Measurements from ENCODE around the gene BBS9. TPM values are rescaled to one million over a fixed set of nuclear protein-coding genes. Genes with fewer than 3 reads are reported as not detected.

BBS9 gene
- total RNA-seq, 2 donors from 2014 or later, result 14.2 to 23.6 TPM

DNA sequence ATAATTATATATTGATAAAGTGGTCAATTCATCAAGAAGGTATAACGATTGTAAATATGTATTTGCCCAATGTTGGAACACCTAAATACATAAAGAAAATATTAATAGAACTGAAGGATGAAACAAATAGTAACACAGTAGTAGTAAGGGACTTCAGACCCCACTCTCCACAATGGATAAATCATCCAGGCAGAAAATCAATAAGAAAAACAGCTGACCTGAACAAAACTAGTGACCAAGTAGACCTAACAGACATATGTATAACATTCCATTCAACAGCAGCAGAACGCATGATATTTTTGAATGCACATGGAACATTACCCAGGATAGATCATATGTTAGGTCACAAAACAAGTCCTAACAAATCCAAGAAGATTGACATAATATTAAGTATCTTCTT lies 489.9 kb downstream of the BBS9 start:
- ATAC-seq (no peak), DNase-seq (no peak)
- Histone ChIP-seq H3K4me3 (no peak overlapping the region), H3K27ac (no peak overlapping the region), H3K36me3 (replicated peaks in 1 of 2; ENCODE audit: insufficient read depth in 1 of 2, low read depth in 2 of 2) (no peaks in the 10 kb centered on the region), H3K9me3 (no peaks in the 10 kb centered on the region), H3K27me3 (no peaks in the 10 kb centered on the region), H3K4me1 (no peaks in the 10 kb centered on the region)
- TF ChIP-seq, protein P1, sequence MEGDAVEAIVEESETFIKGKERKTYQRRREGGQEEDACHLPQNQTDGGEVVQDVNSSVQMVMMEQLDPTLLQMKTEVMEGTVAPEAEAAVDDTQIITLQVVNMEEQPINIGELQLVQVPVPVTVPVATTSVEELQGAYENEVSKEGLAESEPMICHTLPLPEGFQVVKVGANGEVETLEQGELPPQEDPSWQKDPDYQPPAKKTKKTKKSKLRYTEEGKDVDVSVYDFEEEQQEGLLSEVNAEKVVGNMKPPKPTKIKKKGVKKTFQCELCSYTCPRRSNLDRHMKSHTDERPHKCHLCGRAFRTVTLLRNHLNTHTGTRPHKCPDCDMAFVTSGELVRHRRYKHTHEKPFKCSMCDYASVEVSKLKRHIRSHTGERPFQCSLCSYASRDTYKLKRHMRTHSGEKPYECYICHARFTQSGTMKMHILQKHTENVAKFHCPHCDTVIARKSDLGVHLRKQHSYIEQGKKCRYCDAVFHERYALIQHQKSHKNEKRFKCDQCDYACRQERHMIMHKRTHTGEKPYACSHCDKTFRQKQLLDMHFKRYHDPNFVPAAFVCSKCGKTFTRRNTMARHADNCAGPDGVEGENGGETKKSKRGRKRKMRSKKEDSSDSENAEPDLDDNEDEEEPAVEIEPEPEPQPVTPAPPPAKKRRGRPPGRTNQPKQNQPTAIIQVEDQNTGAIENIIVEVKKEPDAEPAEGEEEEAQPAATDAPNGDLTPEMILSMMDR (IDR thresholded peaks at IDR 0.05), result no peak
- TF ChIP-seq POLR2A (IDR thresholded peaks at IDR 0.05), result no peak
- intact Hi-C loops (cut with DNase I), result no loop called here
- 38 to 46% methylated on average over 2 of the region's 2 CpGs for WGBS, 2 donors

DNA sequence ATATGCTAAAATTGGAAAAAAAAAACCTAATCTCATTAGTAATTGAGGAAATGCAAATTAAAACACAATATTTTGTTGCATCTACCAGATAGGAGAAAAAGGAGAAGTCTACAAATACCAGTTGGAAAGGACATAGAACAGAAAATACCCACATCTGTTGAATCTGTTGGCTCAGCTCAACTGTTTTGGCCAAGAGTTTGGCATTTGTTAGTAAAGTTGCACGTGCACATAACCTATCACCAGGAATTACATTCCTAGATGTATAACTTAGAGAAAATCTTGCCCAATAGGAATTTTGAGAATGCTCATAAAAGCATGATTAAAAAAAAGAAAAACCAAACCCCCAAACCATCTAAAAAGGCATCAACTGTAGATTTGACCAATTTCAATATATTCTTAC lies 493.9 kb downstream of the BBS9 start:
- no peak overlapping the region for H3K4me3 ChIP-seq
- intact Hi-C loops (cut with DNase I), result no loop called here
- TF ChIP-seq POLR2A (IDR thresholded peaks at IDR 0.05), result no peak
- TF ChIP-seq, protein P1 (IDR thresholded peaks at IDR 0.05), result no peak
- no peak overlapping the region for H3K27ac ChIP-seq
- no peak for DNase-seq
- no peaks in the 10 kb centered on the region for H3K4me1 ChIP-seq
- WGBS, 2 donors, result 68 to 71% methylated on average over 1 of the region's 1 CpG
- no peak for ATAC-seq
- no peaks in the 10 kb centered on the region for H3K9me3 ChIP-seq
- H3K36me3 ChIP-seq (replicated peaks in 1 of 2; ENCODE audit: insufficient read depth in 1 of 2, low read depth in 2 of 2), result no peaks in the 10 kb centered on the region
- H3K27me3 ChIP-seq, result no peaks in the 10 kb centered on the region

DNA sequence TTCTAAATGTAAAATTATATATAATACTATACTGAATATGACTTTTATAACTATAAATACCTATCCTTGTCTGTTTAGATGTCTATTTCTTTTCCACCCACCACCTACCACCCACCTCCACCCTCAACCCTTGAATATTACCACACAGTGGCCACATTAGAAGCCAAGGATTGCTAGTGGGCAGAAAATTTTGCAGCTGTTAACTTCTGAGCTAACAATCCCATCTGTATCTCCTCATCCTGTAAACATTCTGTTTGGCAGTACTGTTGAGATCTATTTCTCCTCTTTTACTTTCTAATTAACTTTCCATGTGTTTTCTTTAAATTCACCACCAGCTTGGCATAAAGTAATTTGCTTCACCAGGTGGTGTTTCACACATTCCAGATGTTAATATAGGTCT lies 494.9 kb downstream of the BBS9 start:
- ATAC-seq (no peak), DNase-seq (no peak)
- Histone ChIP-seq H3K4me1 (no peaks in the 10 kb centered on the region), H3K9me3 (no peaks in the 10 kb centered on the region), H3K27ac (no peak overlapping the region), H3K36me3 (replicated peaks in 1 of 2; ENCODE audit: insufficient read depth in 1 of 2, low read depth in 2 of 2) (no peaks in the 10 kb centered on the region), H3K4me3 (no peak overlapping the region), H3K27me3 (no peaks in the 10 kb centered on the region)
- intact Hi-C loops (cut with DNase I), result no loop called here
- no peak for TF ChIP-seq POLR2A (IDR thresholded peaks at IDR 0.05)
- TF ChIP-seq, protein P1 (IDR thresholded peaks at IDR 0.05), result no peak

DNA sequence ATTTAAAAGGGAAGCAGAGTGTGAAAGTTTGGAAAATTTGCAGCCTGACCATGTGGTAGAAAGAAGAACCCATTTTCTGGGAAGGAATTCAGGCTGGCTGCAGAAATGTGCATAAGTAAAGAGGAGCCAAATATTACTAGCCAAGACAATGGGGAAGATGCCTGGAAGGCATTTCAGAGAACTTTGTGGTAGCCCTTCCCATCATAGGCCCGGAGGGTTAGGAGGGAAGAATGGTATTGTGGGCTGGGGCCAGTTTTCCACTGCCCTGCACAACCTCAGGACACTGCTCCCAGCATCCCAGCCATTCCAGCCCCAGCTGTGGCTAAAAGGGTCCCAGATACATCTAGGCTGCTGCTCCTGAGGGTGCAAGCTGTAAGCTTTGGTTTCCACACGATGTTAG lies 497.5 kb downstream of the BBS9 start:
- 83 to 90% methylated on average over 2 of the region's 2 CpGs for WGBS, 2 donors
- H3K36me3 ChIP-seq (replicated peaks in 1 of 2; ENCODE audit: insufficient read depth in 1 of 2, low read depth in 2 of 2), result no peaks in the 10 kb centered on the region
- intact Hi-C loops (cut with DNase I), result no loop called here
- H3K4me3 ChIP-seq, result no peak overlapping the region
- H3K9me3 ChIP-seq, result no peaks in the 10 kb centered on the region
- H3K4me1 ChIP-seq, result no peaks in the 10 kb centered on the region
- ATAC-seq (no peak), DNase-seq (no peak)
- H3K27me3 ChIP-seq, result no peaks in the 10 kb centered on the region
- TF ChIP-seq, protein P1 (IDR thresholded peaks at IDR 0.05), result no peak
- no peak for TF ChIP-seq POLR2A (IDR thresholded peaks at IDR 0.05)
- H3K27ac ChIP-seq, result no peak overlapping the region

DNA sequence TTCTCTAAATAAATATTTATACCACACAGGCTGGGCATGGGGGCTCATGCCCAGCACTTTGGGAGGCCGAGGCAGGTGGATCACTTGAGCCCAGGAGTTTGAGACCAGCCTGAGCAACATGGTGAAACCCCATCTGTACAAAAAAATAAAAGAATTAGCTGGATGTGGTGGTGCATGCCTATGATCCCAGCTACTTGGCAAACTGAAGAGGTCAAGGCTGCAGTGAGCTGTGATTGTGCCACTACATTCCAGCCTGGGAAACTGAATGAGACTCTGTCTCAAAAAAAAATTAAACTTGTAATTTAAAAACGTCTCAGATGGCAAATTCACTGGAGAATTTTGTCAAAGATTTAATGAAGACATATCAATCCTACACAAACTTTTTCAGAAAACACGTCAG lies 498.4 kb downstream of the BBS9 start:
- no peak for ATAC-seq
- no peaks in the 10 kb centered on the region for H3K36me3 ChIP-seq (replicated peaks in 1 of 2; ENCODE audit: insufficient read depth in 1 of 2, low read depth in 2 of 2)
- H3K4me1 ChIP-seq, result no peaks in the 10 kb centered on the region
- intact Hi-C loops (cut with DNase I), result no loop called here
- H3K9me3 ChIP-seq, result no peaks in the 10 kb centered on the region
- TF ChIP-seq, protein P1 (IDR thresholded peaks at IDR 0.05), result no peak
- TF ChIP-seq POLR2A (IDR thresholded peaks at IDR 0.05), result no peak
- no peak overlapping the region for H3K27ac ChIP-seq
- H3K4me3 ChIP-seq, result no peak overlapping the region
- H3K27me3 ChIP-seq, result no peaks in the 10 kb centered on the region
- no peak for DNase-seq
- WGBS, 2 donors, result 66% methylated on average over 3 of the region's 3 CpGs
